A549 (cell line): ENCODE results near the gene C5orf34.

Experiments used
- CEBPB ChIP-seq, 2 experiments: fragments of >200 bp in 1 of 2; sonication (Bioruptor Twin) in 1 of 2; formaldehyde crosslinking in 1 of 2; IDR thresholded peaks; 2 replicates each; pipeline ENCODE4 v1.6.1; 2012 to 2016
- EHF ChIP-seq: fragments of 250-450 bp; sonication (Bioruptor Pico); IDR thresholded peaks from 2 replicates; pipeline ENCODE4 v1.5.0; 2020; ENCODE audit warnings: mild to moderate bottlenecking

GRCh38 chr5:43484106-43484849 is 30.7 kb downstream of the C5orf34 start:
- no peak for TF ChIP-seq EHF (CRISPR knock-in tag)
- TF ChIP-seq CEBPB (IDR thresholded peaks at IDR 0.05), result no peak
